Stimulated activated CD4-positive, alpha-beta T cell treated with anti-CD3 and anti-CD28 coated beads, Interleukin-1b, Interleukin-23, amount 100 ng/mL, for 4 hours (primary cell): ENCODE measurements around the gene ATP8B4.

Experiments
- DNase-seq, 2 donors: peaks; one replicate each; pipeline ENCODE4 v3.0.0-alpha.2; 2020; ENCODE audit warnings: low read depth in 2 of 2

The ATP8B4 gene

GRCh38 chr15:49898097-49898496 is 220.9 kb downstream of the ATP8B4 start:
- DNase-seq = no peak

GRCh38 chr15:49895347-49896223 is 223.4 kb downstream of the ATP8B4 start:
- DNase-seq = no peak

- DNase-seq = no peak
Measured at GRCh38 chr15:49890689-49891088, 228.3 kb downstream of the ATP8B4 start.

- DNase-seq = no peak
Measured at GRCh38 chr15:49889536-49889935, 229.5 kb downstream of the ATP8B4 start.

- no peak for DNase-seq
Measured at GRCh38 chr15:49888734-49889133, 230.3 kb downstream of the ATP8B4 start.

GRCh38 chr15:49888323-49888693 is 230.7 kb downstream of the ATP8B4 start:
- DNase-seq = no peak

- DNase-seq = no peak
Measured at GRCh38 chr15:49887659-49888322, 231.2 kb downstream of the ATP8B4 start.

- DNase-seq = no peak
Measured at GRCh38 chr15:49883121-49883520, 235.9 kb downstream of the ATP8B4 start.

- no peak for DNase-seq
Measured at GRCh38 chr15:49881866-49882265, 237.2 kb downstream of the ATP8B4 start.

- no peak for DNase-seq
Measured at GRCh38 chr15:49881433-49881832, 237.6 kb downstream of the ATP8B4 start.

- no peak for DNase-seq
Measured at GRCh38 chr15:49877873-49878521, 241.0 kb downstream of the ATP8B4 start.

GRCh38 chr15:49877117-49877872 is 241.7 kb downstream of the ATP8B4 start:
- no peak for DNase-seq

GRCh38 chr15:49876401-49877038 is 242.5 kb downstream of the ATP8B4 start:
- no peak for DNase-seq

- DNase-seq = no peak
Measured at GRCh38 chr15:49875392-49875791, 243.6 kb downstream of the ATP8B4 start.

- DNase-seq = no peak
Measured at GRCh38 chr15:49870472-49870871, 248.6 kb downstream of the ATP8B4 start.

GRCh38 chr15:49868348-49868747 is 250.7 kb downstream of the ATP8B4 start:
- DNase-seq = no peak

GRCh38 chr15:49865925-49866757 is 252.9 kb downstream of the ATP8B4 start:
- no peak for DNase-seq

- no peak for DNase-seq
Measured at GRCh38 chr15:49864251-49864650, 254.8 kb downstream of the ATP8B4 start.

GRCh38 chr15:49863431-49864224 is 255.4 kb downstream of the ATP8B4 start:
- no peak for DNase-seq

- DNase-seq = no peak
Measured at GRCh38 chr15:49860101-49860500, 258.9 kb downstream of the ATP8B4 start.
